Esophagus muscularis mucosa (tissue), 4 donors: ENCODE results near the gene ZNF438. TPM values are rescaled to one million over a fixed set of nuclear protein-coding genes. Genes with fewer than 3 reads are reported as not detected.

Source experiments
- DNase-seq: peaks from one replicate; pipeline ENCODE4 v3.0.0-alpha.2; 2017; ENCODE audit errors: extremely low spot score
- H3K27ac ChIP-seq, 4 donors: fragments of 200-600 bp; sonication (generic); replicated peaks in 1 of 4; 1 replicate in 3 of 4; 2 replicates in 1 of 4; pipeline ENCODE4 v1.5.1; 2016 to 2019; ENCODE audit warnings: mild to moderate bottlenecking in 1 of 4
- H3K27me3 ChIP-seq, 4 donors: fragments of 200-600 bp; sonication (generic); one replicate each; pipeline versions ENCODE4 v1.5.1 to v1.6.0; 2016 to 2019
- H3K36me3 ChIP-seq, 4 donors: fragments of 200-600 bp; sonication (generic); one replicate each; pipeline ENCODE4 v1.5.1; 2016 to 2019
- H3K4me1 ChIP-seq, 4 donors: fragments of 200-600 bp; sonication (generic); one replicate each; pipeline ENCODE4 v1.5.1; 2016 to 2019
- H3K4me3 ChIP-seq, 4 donors: fragments of 200-600 bp; sonication (generic); 1 replicate in 2 of 4; 2 replicates in 2 of 4; pipeline ENCODE4 v1.5.1; 2016 to 2019; ENCODE audit warnings: mild to moderate bottlenecking in 4 of 4, moderate library complexity in 1 of 4
- H3K9me3 ChIP-seq, 4 donors: fragments of 200-600 bp; sonication (generic); 1 replicate in 3 of 4; 2 replicates in 1 of 4; pipeline ENCODE4 v1.5.1; 2016 to 2019
- CTCF ChIP-seq, 3 experiments: fragments of 200-600 bp in 2 of 3; fragments of 450-650 bp in 1 of 3; sonication (generic) in 2 of 3; IDR thresholded peaks; one replicate each; pipeline ENCODE4 v1.5.1; 2017 to 2019; ENCODE audit warnings: antibody characterized with exemption in 3 of 3, mild to moderate bottlenecking in 2 of 3, moderate library complexity in 1 of 3
- EP300 ChIP-seq: sonication (generic); formaldehyde crosslinking; IDR thresholded peaks from one replicate; pipeline ENCODE4 v1.6.1; 2017; ENCODE audit warnings: antibody characterized with exemption
- POLR2A ChIP-seq: fragments of 450-650 bp; IDR thresholded peaks from one replicate; pipeline ENCODE4 v1.6.1; 2017; ENCODE audit warnings: antibody characterized with exemption, moderate library complexity, mild to moderate bottlenecking, low read depth
- POLR2AphosphoS5 ChIP-seq, 2 donors: sonication (generic); formaldehyde crosslinking; IDR thresholded peaks; one replicate each; pipeline ENCODE4 v1.6.1; 2017; ENCODE audit warnings: antibody characterized with exemption in 2 of 2
- WGBS: methylation state at CpG from one replicate; pipeline ENCODE4 v1.1.5; 2018; 5-methylcytosine and 5-hydroxymethylcytosine counted together
- intact Hi-C: fragments of 100-400 bp; cut with DNase I; formaldehyde crosslinking; loops from one replicate; pipeline ENCODE4 v1.15.1; 2023
- total RNA-seq, 4 donors: library from RNA; depleted of rRNA; stranded (reverse); fragments of >200 nt; gene quantifications; one replicate each; pipeline versions ENCODE4 v1.1.0 to v1.2.1, GENCODE V29; 2016

Gene ZNF438
- total RNA-seq, 4 donors from 2014 or later = 11.0 to 11.6 (median 11.3) TPM

- Histone ChIP-seq H3K4me1 (peaks cover 27 to 42% (median 28%) of the 10 kb centered on the region in 4 donors), H3K4me3 (no peak overlapping the region), H3K9me3 (peaks cover 0 to 6% (median 0%) of the 10 kb centered on the region in 4 donors), H3K36me3 (no peaks in the 10 kb centered on the region), H3K27ac (no peak overlapping the region), H3K27me3 (no peaks in the 10 kb centered on the region)
- DNase-seq = no peak
- 85% methylated on average over 2 of the region's 2 CpGs for WGBS
- intact Hi-C loops = no loop called here
- TF ChIP-seq POLR2AphosphoS5 (IDR thresholded peaks at IDR 0.05) (no peak), POLR2A (no peak), CTCF (IDR thresholded peaks at IDR 0.05) (no peak), EP300 (no peak)
Measured at GRCh38 chr10:30990351-30990750, 41.3 kb downstream of the ZNF438 start.

- intact Hi-C loops = no loop called here
- WGBS = 44% methylated on average over 1 of the region's 1 CpG
- no peak for DNase-seq
- peaks cover 27 to 50% (median 33%) of the 10 kb centered on the region in 4 donors for H3K4me1 ChIP-seq
- H3K27me3 ChIP-seq = no peaks in the 10 kb centered on the region
- no peaks in the 10 kb centered on the region for H3K36me3 ChIP-seq
- no peaks in the 10 kb centered on the region for H3K9me3 ChIP-seq
- no peak for TF ChIP-seq POLR2AphosphoS5 (IDR thresholded peaks at IDR 0.05)
- no peak for TF ChIP-seq CTCF (IDR thresholded peaks at IDR 0.05)
- TF ChIP-seq POLR2A = no peak
- no peak for TF ChIP-seq EP300
- H3K4me3 ChIP-seq = no peak overlapping the region
- H3K27ac ChIP-seq = peak overlapping the region in 2 of 4 donors; percentile 15 to 17
Measured at GRCh38 chr10:30988831-30989435, 42.7 kb downstream of the ZNF438 start.

GRCh38 chr10:30987463-30987862, 44.2 kb downstream of the ZNF438 start:
- intact Hi-C loops = no loop called here
- Histone ChIP-seq H3K9me3 (no peaks in the 10 kb centered on the region), H3K27ac (no peak overlapping the region), H3K4me1 (peaks cover 15 to 49% (median 24%) of the 10 kb centered on the region in 4 donors), H3K4me3 (no peak overlapping the region), H3K27me3 (no peaks in the 10 kb centered on the region), H3K36me3 (no peaks in the 10 kb centered on the region)
- DNase-seq = no peak
- TF ChIP-seq CTCF (IDR thresholded peaks at IDR 0.05) (no peak), POLR2AphosphoS5 (IDR thresholded peaks at IDR 0.05) (no peak), POLR2A (no peak), EP300 (no peak)
- whole genome bisulfite sequencing = 85% methylated on average over 5 of the region's 5 CpGs

- WGBS = 77% methylated on average over 3 of the region's 3 CpGs
- H3K4me1 ChIP-seq = peaks cover 10 to 47% (median 21%) of the 10 kb centered on the region in 4 donors
- intact Hi-C loops = no loop called here
- TF ChIP-seq CTCF (IDR thresholded peaks at IDR 0.05) (no peak), POLR2AphosphoS5 (IDR thresholded peaks at IDR 0.05) (no peak), POLR2A (no peak), EP300 (no peak)
- no peak for DNase-seq
- H3K27ac ChIP-seq = no peak overlapping the region
- H3K36me3 ChIP-seq = no peaks in the 10 kb centered on the region
- no peaks in the 10 kb centered on the region for H3K27me3 ChIP-seq
- no peaks in the 10 kb centered on the region for H3K9me3 ChIP-seq
- H3K4me3 ChIP-seq = no peak overlapping the region
Measured at GRCh38 chr10:30986053-30986555, 45.6 kb downstream of the ZNF438 start.

- Histone ChIP-seq H3K27me3 (no peaks in the 10 kb centered on the region), H3K27ac (no peak overlapping the region), H3K36me3 (no peaks in the 10 kb centered on the region), H3K4me3 (no peak overlapping the region), H3K9me3 (no peaks in the 10 kb centered on the region), H3K4me1 (peaks cover 16 to 53% (median 26%) of the 10 kb centered on the region in 4 donors)
- WGBS = 59% methylated on average over 1 of the region's 1 CpG
- intact Hi-C loops = no loop called here
- TF ChIP-seq EP300 (no peak), POLR2AphosphoS5 (IDR thresholded peaks at IDR 0.05) (no peak), POLR2A (no peak), CTCF (IDR thresholded peaks at IDR 0.05) (no peak)
- DNase-seq = no peak
Measured at GRCh38 chr10:30985512-30985911, 46.2 kb downstream of the ZNF438 start.
